Tibial nerve (tissue), 4 donors: ENCODE measurements around the gene FAM181B.

Experiments used
- EP300 ChIP-seq, 2 donors: sonication (generic); formaldehyde crosslinking; IDR thresholded peaks; one replicate each; pipeline ENCODE4 v1.6.1; 2017; ENCODE audit warnings: antibody characterized with exemption in 2 of 2, mild to moderate bottlenecking in 1 of 2
- POLR2A ChIP-seq, 2 donors: fragments of 450-650 bp; IDR thresholded peaks; one replicate each; pipeline ENCODE4 v1.6.1; 2017; ENCODE audit warnings: antibody characterized with exemption in 2 of 2, mild to moderate bottlenecking in 2 of 2, moderate library complexity in 2 of 2
- TF ChIP-seq, protein P1 (sequence below), 5 experiments: fragments of 200-600 bp in 3 of 5; fragments of 450-650 bp in 2 of 5; sonication (generic) in 3 of 5; IDR thresholded peaks; one replicate each; pipeline ENCODE4 v1.5.1; 2016 to 2019; ENCODE audit warnings: antibody characterized with exemption in 5 of 5, mild to moderate bottlenecking in 3 of 5, moderate library complexity in 2 of 5

DNA sequence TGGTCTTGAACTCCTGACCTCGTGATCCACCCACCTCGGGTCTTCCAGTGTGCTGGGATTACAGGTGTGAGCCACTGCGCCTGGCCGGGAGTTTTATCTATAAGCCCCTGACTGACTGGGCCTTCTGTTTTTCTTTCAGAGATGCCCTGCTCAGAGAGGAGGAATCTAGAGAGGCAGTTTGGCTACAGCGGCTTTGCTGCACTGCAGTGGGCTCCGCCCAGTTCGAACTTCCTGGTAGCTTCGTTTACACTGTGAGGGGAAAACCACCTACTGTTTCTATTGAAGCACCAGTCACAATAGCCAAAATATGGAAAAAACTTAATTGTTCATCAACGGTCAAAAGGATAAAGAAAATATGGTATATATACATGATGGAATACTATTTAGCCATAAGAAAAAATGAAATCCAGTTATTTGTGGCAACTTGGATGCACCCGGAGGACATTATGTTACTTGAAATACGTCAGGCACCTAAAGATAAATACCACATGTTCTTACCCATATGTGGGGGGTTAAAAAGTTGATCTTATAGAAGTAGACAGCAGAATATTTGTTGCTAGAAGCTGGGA lies 31.9 kb upstream of the FAM181B start:
- no peak for TF ChIP-seq POLR2A (IDR thresholded peaks at IDR 0.05)
- TF ChIP-seq, protein P1, sequence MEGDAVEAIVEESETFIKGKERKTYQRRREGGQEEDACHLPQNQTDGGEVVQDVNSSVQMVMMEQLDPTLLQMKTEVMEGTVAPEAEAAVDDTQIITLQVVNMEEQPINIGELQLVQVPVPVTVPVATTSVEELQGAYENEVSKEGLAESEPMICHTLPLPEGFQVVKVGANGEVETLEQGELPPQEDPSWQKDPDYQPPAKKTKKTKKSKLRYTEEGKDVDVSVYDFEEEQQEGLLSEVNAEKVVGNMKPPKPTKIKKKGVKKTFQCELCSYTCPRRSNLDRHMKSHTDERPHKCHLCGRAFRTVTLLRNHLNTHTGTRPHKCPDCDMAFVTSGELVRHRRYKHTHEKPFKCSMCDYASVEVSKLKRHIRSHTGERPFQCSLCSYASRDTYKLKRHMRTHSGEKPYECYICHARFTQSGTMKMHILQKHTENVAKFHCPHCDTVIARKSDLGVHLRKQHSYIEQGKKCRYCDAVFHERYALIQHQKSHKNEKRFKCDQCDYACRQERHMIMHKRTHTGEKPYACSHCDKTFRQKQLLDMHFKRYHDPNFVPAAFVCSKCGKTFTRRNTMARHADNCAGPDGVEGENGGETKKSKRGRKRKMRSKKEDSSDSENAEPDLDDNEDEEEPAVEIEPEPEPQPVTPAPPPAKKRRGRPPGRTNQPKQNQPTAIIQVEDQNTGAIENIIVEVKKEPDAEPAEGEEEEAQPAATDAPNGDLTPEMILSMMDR (IDR thresholded peaks at IDR 0.05), result no peak
- no peak for TF ChIP-seq EP300 (IDR thresholded peaks at IDR 0.05)
